HL-60 (cell line): ENCODE results near the gene SAPCD2.

Experiments
- DNase-seq, 2 experiments: peaks; one replicate each; pipeline ENCODE4 v3.0.0-alpha.2; 2010 to 2020; ENCODE audit warnings: low read depth in 1 of 2, low spot score in 1 of 2
- H3K27ac ChIP-seq: fragments of 250-450 bp; sonication (Bioruptor Pico); replicated peaks from 2 replicates; pipeline ENCODE4 v1.5.1; 2020; ENCODE audit warnings: mild to moderate bottlenecking, moderate library complexity
- H3K27me3 ChIP-seq: fragments of 250-450 bp; sonication (Bioruptor Pico); 2 replicates; pipeline ENCODE4 v1.5.1; 2021; ENCODE audit warnings: mild to moderate bottlenecking, moderate library complexity; ENCODE audit not compliant: insufficient read depth, poor library complexity, severe bottlenecking
- H3K4me3 ChIP-seq: replicated peaks from 2 replicates; pipeline ENCODE4 v1.5.1; 2011; ENCODE audit warnings: mild to moderate bottlenecking, control low read depth, low read length; ENCODE audit not compliant: insufficient read depth
- GABPA ChIP-seq: IDR thresholded peaks from 2 replicates; pipeline ENCODE4 v1.6.1; 2012; ENCODE audit warnings: low read depth
- POLR2AphosphoS5 ChIP-seq: IDR thresholded peaks from 2 replicates; pipeline ENCODE4 v1.6.1; 2012; ENCODE audit warnings: low read depth
- REST ChIP-seq: IDR thresholded peaks from 2 replicates; pipeline ENCODE4 v1.6.1; 2012; ENCODE audit warnings: low read depth; ENCODE audit not compliant: insufficient replicate concordance
- SPI1 ChIP-seq: IDR thresholded peaks from 2 replicates; pipeline ENCODE4 v1.6.1; 2012; ENCODE audit warnings: low read depth, mild to moderate bottlenecking, borderline replicate concordance
- TF ChIP-seq, protein P1 (sequence below): IDR thresholded peaks from one replicate; pipeline ENCODE4 v1.5.1; 2011; ENCODE audit warnings: low read length, control low read depth, inconsistent platforms; ENCODE audit not compliant: insufficient read depth

SAPCD2 gene

DNA sequence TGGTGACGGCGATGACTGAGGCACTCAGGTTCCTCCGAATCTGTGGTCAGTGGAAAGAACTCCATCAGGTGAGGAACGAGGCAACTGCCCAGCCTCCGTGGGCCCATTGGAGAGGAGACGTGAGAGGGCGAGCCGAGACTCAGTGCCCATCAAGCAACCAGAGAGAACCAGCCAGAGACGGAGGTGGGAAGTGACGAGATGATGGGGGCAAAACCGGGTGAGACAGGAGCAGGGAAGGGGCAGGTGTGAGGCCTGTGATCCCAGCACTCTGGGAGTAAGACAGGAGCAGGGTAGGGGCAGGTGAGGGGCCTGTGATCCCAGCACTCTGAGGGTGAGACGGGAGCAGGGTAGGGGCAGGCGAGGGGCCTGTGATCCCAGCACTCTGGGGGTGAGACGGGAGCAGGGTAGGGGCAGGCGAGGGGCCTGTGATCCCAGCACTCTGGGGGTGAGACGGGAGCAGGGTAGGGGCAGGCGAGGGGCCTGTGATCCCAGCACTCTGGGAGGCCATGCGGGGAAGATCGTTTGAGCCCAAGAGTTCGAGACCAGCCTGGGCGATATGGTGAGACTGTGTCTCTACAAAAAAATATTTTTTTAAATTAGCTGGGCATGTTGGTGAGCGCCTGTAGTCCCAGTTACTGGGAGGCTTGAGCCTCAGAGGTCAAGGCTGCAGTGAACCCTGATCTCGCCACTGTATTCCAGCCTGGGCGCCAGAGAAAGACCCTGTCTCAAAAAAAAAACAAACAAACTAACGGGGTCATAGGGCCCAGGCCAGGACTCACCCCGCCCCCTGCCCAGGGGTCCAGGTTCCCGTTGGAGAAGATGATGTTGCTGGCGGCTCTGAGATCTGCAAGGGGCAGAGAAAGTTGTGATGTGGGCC, 40.8 kb upstream of the SAPCD2 start:
- Histone ChIP-seq H3K27me3 (no peaks in the 10 kb centered on the region), H3K4me3 (no peak overlapping the region), H3K27ac (no peak overlapping the region)
- DNase-seq, result no peak
- TF ChIP-seq POLR2AphosphoS5 (no peak), REST (no peak), GABPA (no peak), SPI1 (no peak)
- TF ChIP-seq, protein P1, sequence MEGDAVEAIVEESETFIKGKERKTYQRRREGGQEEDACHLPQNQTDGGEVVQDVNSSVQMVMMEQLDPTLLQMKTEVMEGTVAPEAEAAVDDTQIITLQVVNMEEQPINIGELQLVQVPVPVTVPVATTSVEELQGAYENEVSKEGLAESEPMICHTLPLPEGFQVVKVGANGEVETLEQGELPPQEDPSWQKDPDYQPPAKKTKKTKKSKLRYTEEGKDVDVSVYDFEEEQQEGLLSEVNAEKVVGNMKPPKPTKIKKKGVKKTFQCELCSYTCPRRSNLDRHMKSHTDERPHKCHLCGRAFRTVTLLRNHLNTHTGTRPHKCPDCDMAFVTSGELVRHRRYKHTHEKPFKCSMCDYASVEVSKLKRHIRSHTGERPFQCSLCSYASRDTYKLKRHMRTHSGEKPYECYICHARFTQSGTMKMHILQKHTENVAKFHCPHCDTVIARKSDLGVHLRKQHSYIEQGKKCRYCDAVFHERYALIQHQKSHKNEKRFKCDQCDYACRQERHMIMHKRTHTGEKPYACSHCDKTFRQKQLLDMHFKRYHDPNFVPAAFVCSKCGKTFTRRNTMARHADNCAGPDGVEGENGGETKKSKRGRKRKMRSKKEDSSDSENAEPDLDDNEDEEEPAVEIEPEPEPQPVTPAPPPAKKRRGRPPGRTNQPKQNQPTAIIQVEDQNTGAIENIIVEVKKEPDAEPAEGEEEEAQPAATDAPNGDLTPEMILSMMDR, result no peak

GRCh38 chr9:137110147-137110910, 40.0 kb upstream of the SAPCD2 start:
- Histone ChIP-seq H3K27me3 (no peaks in the 10 kb centered on the region), H3K27ac (no peak overlapping the region), H3K4me3 (no peak overlapping the region)
- DNase-seq, result no peak
- TF ChIP-seq POLR2AphosphoS5 (no peak), REST (no peak), GABPA (no peak), SPI1 (no peak)
- TF ChIP-seq, protein P1, result no peak

GRCh38 chr9:137109250-137110146, 39.1 kb upstream of the SAPCD2 start:
- Histone ChIP-seq H3K27me3 (no peaks in the 10 kb centered on the region), H3K27ac (no peak overlapping the region), H3K4me3 (no peak overlapping the region)
- DNase-seq, result no peak
- no peak for TF ChIP-seq SPI1
- TF ChIP-seq POLR2AphosphoS5, result 0 out of 2 replicates have a peak, but pooled peaks have one; percentile 2
